WTC11 (cell line): ENCODE data around the gene CLNK. TPM values are rescaled to one million over a fixed set of nuclear protein-coding genes. Genes with fewer than 3 reads are reported as not detected.
A peak's percentile ranks its signal among the peaks of the same experiment; 100 is the strongest.

Experiments used
- ATAC-seq: fragments of 200-7000 bp; cut with Tn5 transposase; 2 replicates; pipeline ENCODE4 v1.10.0; 2021; ENCODE audit warnings: mild to moderate bottlenecking, moderate library complexity
- CTCF ChIA-PET: fragments of 300-600 bp; sonication (Branson Sonifier 250); formaldehyde crosslinking; loops from one replicate; lab custom pipeline; 2021; ENCODE audit warnings: antibody characterized with exemption; lab: Charles Lee
- POLR2A ChIA-PET: fragments of 350-600 bp; sonication (Branson Sonifier 250); formaldehyde crosslinking; loops from one replicate; lab custom pipeline; 2021; ENCODE audit warnings: antibody characterized with exemption; lab: Charles Lee
- DNase-seq: peaks from one replicate; pipeline ENCODE4 v3.0.0; 2021; ENCODE audit warnings: low spot score
- H3K27ac Mint-ChIP-seq: 2 replicates; pipeline ENCODE4 v1.8.0; 2021; ENCODE audit warnings: mixed read lengths
- H3K27me3 Mint-ChIP-seq: 2 replicates; pipeline ENCODE4 v1.8.0; 2021; ENCODE audit warnings: low read depth, mild to moderate bottlenecking, moderate library complexity, mixed read lengths
- H3K36me3 Mint-ChIP-seq: 2 replicates; pipeline ENCODE4 v1.8.0; 2021; ENCODE audit warnings: mixed read lengths
- H3K4me1 Mint-ChIP-seq: 2 replicates; pipeline ENCODE4 v1.8.0; 2022; ENCODE audit warnings: mixed read lengths
- H3K4me3 Mint-ChIP-seq: 2 replicates; pipeline ENCODE4 v1.8.0; 2021; ENCODE audit warnings: mild to moderate bottlenecking, moderate library complexity, mixed read lengths
- H3K9me3 Mint-ChIP-seq: 2 replicates; pipeline ENCODE4 v1.8.0; 2021; ENCODE audit warnings: mixed read lengths
- ELF4 ChIP-seq: sonication (generic); formaldehyde crosslinking; IDR thresholded peaks from 2 replicates; pipeline ENCODE4 v1.8.1; 2022; ENCODE audit warnings: low read depth, mild to moderate bottlenecking, moderate library complexity, missing genetic modification reagents
- EMX1 ChIP-seq: fragments of 250-450 bp; sonication (Bioruptor Pico); IDR thresholded peaks from 2 replicates; pipeline ENCODE4 v1.8.0; 2021; ENCODE audit warnings: mild to moderate bottlenecking
- GTF2I ChIP-seq: fragments of 250-450 bp; sonication (Bioruptor Pico); conservative IDR thresholded peaks from 2 replicates; pipeline ENCODE4 v1.4.0; 2021; ENCODE audit warnings: mild to moderate bottlenecking
- HMGA2 ChIP-seq: fragments of 250-450 bp; sonication (Bioruptor Pico); IDR thresholded peaks from 2 replicates; pipeline ENCODE4 v1.4.0; 2021; ENCODE audit warnings: mild to moderate bottlenecking, moderate library complexity
- JUN ChIP-seq: sonication (generic); formaldehyde crosslinking; IDR thresholded peaks from 2 replicates; pipeline ENCODE4 v1.8.0; 2023; ENCODE audit warnings: mild to moderate bottlenecking, missing genetic modification reagents
- NFYB ChIP-seq: sonication (generic); formaldehyde crosslinking; conservative IDR thresholded peaks from 2 replicates; pipeline ENCODE4 v1.8.0; 2022; ENCODE audit warnings: low read depth, missing genetic modification reagents
- NR1H2 ChIP-seq: sonication (generic); formaldehyde crosslinking; IDR thresholded peaks from 2 replicates; pipeline ENCODE4 v1.9.0; 2021; ENCODE audit warnings: mild to moderate bottlenecking, moderate library complexity, missing genetic modification reagents
- RELA ChIP-seq: sonication (generic); formaldehyde crosslinking; IDR thresholded peaks from 2 replicates; pipeline ENCODE4 v1.8.1; 2022; ENCODE audit warnings: missing genetic modification reagents, mild to moderate bottlenecking, borderline replicate concordance
- SP1 ChIP-seq: sonication (generic); formaldehyde crosslinking; conservative IDR thresholded peaks from 2 replicates; pipeline ENCODE4 v1.8.1; 2022; ENCODE audit warnings: missing genetic modification reagents
- ZNF138 ChIP-seq: sonication (generic); formaldehyde crosslinking; conservative IDR thresholded peaks from 2 replicates; pipeline ENCODE4 v1.8.1; 2022; ENCODE audit warnings: mild to moderate bottlenecking, moderate library complexity, missing genetic modification reagents
- ZNF317 ChIP-seq: sonication (generic); formaldehyde crosslinking; IDR thresholded peaks from 2 replicates; pipeline ENCODE4 v1.8.1; 2023; ENCODE audit warnings: low read depth, mild to moderate bottlenecking, moderate library complexity, missing genetic modification reagents, borderline replicate concordance
- ZNF423 ChIP-seq: fragments of 250-450 bp; sonication (Bioruptor Pico); IDR thresholded peaks from 2 replicates; pipeline ENCODE4 v2.1.2; 2022; ENCODE audit warnings: mild to moderate bottlenecking, moderate library complexity
- total RNA-seq: library from RNA; stranded (reverse); gene quantifications from 3 replicates; pipeline ENCODE4 v1.2.3, GENCODE V29; 2021
- TF ChIP-seq, protein P1 (sequence below): fragments of 250-450 bp; sonication (Bioruptor Pico); IDR thresholded peaks from 2 replicates; pipeline ENCODE4 v1.8.0; 2021; ENCODE audit warnings: mild to moderate bottlenecking
- TF ChIP-seq, protein P2 (sequence below): sonication (generic); formaldehyde crosslinking; IDR thresholded peaks from 2 replicates; pipeline ENCODE4 v1.8.0; 2022; ENCODE audit warnings: mild to moderate bottlenecking, missing genetic modification reagents
- TF ChIP-seq, protein P3 (sequence below): sonication (generic); formaldehyde crosslinking; IDR thresholded peaks from 2 replicates; pipeline ENCODE4 v1.8.1; 2023; ENCODE audit warnings: mild to moderate bottlenecking, missing genetic modification reagents
- TF ChIP-seq, protein P4 (sequence below): sonication (generic); formaldehyde crosslinking; IDR thresholded peaks from 2 replicates; pipeline ENCODE4 v1.8.1; 2023; ENCODE audit warnings: mild to moderate bottlenecking, moderate library complexity, missing genetic modification reagents
- TF ChIP-seq, protein P5 (sequence below): sonication (generic); formaldehyde crosslinking; IDR thresholded peaks from 2 replicates; pipeline ENCODE4 v1.8.0; 2022; ENCODE audit warnings: mild to moderate bottlenecking, missing genetic modification reagents
- TF ChIP-seq, protein P6 (sequence below): sonication (generic); formaldehyde crosslinking; IDR thresholded peaks from 2 replicates; pipeline ENCODE4 v1.8.1; 2022; ENCODE audit warnings: low read depth, missing genetic modification reagents, borderline replicate concordance
- TF ChIP-seq, protein P7 (sequence below): sonication (generic); formaldehyde crosslinking; IDR thresholded peaks from 2 replicates; pipeline ENCODE4 v1.8.1; 2023; ENCODE audit warnings: mild to moderate bottlenecking, missing genetic modification reagents, moderate library complexity
- TF ChIP-seq, protein P8 (sequence below): sonication (generic); formaldehyde crosslinking; IDR thresholded peaks from 2 replicates; pipeline ENCODE4 v1.8.0; 2022; ENCODE audit warnings: mild to moderate bottlenecking, missing genetic modification reagents

The CLNK gene
- total RNA-seq, 1 experiment from 2014 or later: not detected

DNA sequence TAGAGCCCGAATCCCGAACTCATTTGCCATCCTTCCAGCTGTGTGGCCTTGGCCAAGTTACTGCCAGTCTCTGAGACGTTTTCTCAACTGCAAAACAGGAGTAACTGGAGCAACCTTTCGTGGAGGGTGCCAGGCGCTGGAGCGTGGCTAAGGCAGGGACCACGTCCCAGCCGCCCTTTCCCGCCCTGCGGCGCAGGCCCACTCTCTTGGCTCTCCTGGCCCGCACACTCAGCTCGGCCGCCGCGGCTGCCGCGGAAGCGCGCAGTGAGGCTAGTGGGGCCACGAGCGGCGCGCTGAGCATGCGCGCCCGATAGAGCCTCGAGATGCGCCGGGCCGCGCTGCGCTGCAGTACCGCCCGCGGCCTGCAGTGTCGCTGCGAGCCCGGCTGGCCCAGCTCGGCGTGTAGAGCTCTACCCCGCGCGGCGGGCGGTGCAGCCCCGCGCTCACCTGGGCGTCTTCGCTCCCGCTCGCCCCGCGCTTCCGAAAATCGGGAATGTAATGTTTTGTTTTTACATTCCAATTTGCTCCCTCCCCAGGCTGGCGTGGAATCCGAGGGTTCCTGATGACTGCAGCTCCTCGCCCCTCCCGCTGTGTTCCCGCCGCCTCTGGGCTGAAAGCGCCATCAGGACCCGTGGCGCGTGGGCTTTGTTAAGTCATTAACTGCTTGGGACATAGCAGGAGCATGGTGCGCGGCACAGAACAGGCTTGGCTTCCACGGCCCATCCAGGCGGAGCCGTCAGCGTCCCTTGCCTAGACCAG lies 223.3 kb downstream of the CLNK start (continued):
- TF ChIP-seq, protein P1, sequence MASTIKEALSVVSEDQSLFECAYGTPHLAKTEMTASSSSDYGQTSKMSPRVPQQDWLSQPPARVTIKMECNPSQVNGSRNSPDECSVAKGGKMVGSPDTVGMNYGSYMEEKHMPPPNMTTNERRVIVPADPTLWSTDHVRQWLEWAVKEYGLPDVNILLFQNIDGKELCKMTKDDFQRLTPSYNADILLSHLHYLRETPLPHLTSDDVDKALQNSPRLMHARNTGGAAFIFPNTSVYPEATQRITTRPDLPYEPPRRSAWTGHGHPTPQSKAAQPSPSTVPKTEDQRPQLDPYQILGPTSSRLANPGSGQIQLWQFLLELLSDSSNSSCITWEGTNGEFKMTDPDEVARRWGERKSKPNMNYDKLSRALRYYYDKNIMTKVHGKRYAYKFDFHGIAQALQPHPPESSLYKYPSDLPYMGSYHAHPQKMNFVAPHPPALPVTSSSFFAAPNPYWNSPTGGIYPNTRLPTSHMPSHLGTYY (CRISPR knock-in tag): no peak
- TF ChIP-seq, protein P2, sequence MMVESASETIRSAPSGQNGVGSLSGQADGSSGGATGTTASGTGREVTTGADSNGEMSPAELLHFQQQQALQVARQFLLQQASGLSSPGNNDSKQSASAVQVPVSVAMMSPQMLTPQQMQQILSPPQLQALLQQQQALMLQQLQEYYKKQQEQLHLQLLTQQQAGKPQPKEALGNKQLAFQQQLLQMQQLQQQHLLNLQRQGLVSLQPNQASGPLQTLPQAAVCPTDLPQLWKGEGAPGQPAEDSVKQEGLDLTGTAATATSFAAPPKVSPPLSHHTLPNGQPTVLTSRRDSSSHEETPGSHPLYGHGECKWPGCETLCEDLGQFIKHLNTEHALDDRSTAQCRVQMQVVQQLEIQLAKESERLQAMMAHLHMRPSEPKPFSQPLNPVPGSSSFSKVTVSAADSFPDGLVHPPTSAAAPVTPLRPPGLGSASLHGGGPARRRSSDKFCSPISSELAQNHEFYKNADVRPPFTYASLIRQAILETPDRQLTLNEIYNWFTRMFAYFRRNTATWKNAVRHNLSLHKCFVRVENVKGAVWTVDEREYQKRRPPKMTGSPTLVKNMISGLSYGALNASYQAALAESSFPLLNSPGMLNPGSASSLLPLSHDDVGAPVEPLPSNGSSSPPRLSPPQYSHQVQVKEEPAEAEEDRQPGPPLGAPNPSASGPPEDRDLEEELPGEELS (CRISPR knock-in tag): peak; percentile 27; the same call in 1 of the 2 replicates
- TF ChIP-seq GTF2I (CRISPR knock-in tag) (peak; percentile 87), RELA (CRISPR knock-in tag) (no peak), JUN (CRISPR knock-in tag) (no peak), EMX1 (CRISPR knock-in tag) (no peak), ZNF317 (CRISPR knock-in tag) (no peak), NR1H2 (CRISPR knock-in tag) (no peak), ZNF138 (CRISPR knock-in tag) (no peak)
- TF ChIP-seq, protein P3, sequence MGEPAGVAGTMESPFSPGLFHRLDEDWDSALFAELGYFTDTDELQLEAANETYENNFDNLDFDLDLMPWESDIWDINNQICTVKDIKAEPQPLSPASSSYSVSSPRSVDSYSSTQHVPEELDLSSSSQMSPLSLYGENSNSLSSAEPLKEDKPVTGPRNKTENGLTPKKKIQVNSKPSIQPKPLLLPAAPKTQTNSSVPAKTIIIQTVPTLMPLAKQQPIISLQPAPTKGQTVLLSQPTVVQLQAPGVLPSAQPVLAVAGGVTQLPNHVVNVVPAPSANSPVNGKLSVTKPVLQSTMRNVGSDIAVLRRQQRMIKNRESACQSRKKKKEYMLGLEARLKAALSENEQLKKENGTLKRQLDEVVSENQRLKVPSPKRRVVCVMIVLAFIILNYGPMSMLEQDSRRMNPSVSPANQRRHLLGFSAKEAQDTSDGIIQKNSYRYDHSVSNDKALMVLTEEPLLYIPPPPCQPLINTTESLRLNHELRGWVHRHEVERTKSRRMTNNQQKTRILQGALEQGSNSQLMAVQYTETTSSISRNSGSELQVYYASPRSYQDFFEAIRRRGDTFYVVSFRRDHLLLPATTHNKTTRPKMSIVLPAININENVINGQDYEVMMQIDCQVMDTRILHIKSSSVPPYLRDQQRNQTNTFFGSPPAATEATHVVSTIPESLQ (CRISPR knock-in tag): no peak
- TF ChIP-seq, protein P4, sequence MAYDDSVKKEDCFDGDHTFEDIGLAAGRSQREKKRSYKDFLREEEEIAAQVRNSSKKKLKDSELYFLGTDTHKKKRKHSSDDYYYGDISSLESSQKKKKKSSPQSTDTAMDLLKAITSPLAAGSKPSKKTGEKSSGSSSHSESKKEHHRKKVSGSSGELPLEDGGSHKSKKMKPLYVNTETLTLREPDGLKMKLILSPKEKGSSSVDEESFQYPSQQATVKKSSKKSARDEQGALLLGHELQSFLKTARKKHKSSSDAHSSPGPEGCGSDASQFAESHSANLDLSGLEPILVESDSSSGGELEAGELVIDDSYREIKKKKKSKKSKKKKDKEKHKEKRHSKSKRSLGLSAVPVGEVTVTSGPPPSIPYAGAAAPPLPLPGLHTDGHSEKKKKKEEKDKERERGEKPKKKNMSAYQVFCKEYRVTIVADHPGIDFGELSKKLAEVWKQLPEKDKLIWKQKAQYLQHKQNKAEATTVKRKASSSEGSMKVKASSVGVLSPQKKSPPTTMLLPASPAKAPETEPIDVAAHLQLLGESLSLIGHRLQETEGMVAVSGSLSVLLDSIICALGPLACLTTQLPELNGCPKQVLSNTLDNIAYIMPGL (CRISPR knock-in tag): peak; percentile 95

DNA sequence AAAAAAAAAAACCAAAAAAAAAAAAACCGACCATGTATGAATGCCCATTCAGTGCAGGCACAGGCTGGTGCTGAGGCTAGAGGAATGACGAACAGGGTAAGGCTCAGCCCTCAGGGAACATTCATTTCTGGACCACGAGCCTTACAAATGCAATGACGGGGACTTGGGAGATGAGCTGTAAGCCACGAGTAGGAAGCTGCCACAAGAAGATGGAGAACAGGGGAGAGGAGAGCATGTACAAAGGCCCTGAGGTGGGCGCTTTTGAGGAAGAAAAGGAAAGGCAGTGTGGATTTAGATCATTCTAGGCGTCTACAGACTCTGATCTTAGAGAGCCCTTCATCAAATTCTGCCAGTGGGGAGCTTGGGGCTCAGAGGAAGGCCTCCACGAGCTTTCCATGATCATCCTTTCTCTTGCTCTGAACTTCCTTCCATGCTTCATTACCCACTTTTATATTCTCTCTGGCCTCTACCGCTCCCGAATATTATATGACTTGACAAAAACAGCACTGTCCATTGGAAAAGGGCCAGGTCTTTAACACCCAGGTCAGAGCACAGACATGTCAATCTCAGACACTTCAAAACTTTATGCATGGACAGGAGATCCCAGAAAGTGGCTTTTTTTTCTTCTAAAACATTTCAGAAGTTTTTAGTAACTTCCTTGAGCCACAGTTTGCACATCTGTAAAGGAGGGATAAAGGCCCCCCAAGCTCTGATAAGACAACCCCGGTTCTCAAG lies 224.1 kb downstream of the CLNK start:
- ChIA-PET CTCF (interaction anchor here (0.6 to 2.2 kb wide), 39 partner anchors 8 to 1454 kb away, joined by 3 to 47 read pairs (median 5); no protein-coding TSS in a partner anchor), POLR2A (no interaction called here)
- H3K27ac Mint-ChIP-seq: no peak overlapping the region
- DNase-seq: no peak
- H3K9me3 Mint-ChIP-seq: no peaks in the 10 kb centered on the region
- H3K36me3 Mint-ChIP-seq: no peaks in the 10 kb centered on the region
- H3K4me1 Mint-ChIP-seq: peaks cover 24% of the 10 kb centered on the region
- no peak for ATAC-seq
- peak overlapping the region; percentile 18 for H3K4me3 Mint-ChIP-seq
- peaks cover 92% of the 10 kb centered on the region for H3K27me3 Mint-ChIP-seq
- TF ChIP-seq, protein P5, sequence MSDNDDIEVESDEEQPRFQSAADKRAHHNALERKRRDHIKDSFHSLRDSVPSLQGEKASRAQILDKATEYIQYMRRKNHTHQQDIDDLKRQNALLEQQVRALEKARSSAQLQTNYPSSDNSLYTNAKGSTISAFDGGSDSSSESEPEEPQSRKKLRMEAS (CRISPR knock-in tag): no peak
- TF ChIP-seq SP1 (CRISPR knock-in tag) (no peak), NFYB (CRISPR knock-in tag) (no peak), ELF4 (CRISPR knock-in tag) (no peak), HMGA2 (CRISPR knock-in tag) (no peak), ZNF423 (CRISPR knock-in tag) (no peak)
- TF ChIP-seq, protein P6, sequence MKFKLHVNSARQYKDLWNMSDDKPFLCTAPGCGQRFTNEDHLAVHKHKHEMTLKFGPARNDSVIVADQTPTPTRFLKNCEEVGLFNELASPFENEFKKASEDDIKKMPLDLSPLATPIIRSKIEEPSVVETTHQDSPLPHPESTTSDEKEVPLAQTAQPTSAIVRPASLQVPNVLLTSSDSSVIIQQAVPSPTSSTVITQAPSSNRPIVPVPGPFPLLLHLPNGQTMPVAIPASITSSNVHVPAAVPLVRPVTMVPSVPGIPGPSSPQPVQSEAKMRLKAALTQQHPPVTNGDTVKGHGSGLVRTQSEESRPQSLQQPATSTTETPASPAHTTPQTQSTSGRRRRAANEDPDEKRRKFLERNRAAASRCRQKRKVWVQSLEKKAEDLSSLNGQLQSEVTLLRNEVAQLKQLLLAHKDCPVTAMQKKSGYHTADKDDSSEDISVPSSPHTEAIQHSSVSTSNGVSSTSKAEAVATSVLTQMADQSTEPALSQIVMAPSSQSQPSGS: no peak
- TF ChIP-seq, protein P3 (CRISPR knock-in tag): no peak
- TF ChIP-seq, protein P7, sequence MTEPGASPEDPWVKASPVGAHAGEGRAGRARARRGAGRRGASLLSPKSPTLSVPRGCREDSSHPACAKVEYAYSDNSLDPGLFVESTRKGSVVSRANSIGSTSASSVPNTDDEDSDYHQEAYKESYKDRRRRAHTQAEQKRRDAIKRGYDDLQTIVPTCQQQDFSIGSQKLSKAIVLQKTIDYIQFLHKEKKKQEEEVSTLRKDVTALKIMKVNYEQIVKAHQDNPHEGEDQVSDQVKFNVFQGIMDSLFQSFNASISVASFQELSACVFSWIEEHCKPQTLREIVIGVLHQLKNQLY (CRISPR knock-in tag): no peak
- TF ChIP-seq, protein P8, sequence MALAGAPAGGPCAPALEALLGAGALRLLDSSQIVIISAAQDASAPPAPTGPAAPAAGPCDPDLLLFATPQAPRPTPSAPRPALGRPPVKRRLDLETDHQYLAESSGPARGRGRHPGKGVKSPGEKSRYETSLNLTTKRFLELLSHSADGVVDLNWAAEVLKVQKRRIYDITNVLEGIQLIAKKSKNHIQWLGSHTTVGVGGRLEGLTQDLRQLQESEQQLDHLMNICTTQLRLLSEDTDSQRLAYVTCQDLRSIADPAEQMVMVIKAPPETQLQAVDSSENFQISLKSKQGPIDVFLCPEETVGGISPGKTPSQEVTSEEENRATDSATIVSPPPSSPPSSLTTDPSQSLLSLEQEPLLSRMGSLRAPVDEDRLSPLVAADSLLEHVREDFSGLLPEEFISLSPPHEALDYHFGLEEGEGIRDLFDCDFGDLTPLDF: no peak
